Hematopoietic multipotent progenitor cell (in vitro differentiated cells): ENCODE measurements around the gene SLC29A4. TPM values are rescaled to one million over a fixed set of nuclear protein-coding genes. Genes with fewer than 3 reads are reported as not detected.
"Not testable (repeated sequence)": the region's sequence is repeated elsewhere in the genome, so short reads cannot be mapped to it uniquely, and the experiment has no call there.

Source experiments
- DNase-seq, 3 donors: peaks; one replicate each; pipeline ENCODE4 v3.0.0-alpha.2; 2011 to 2015; ENCODE audit warnings: low read depth in 2 of 3, low spot score in 2 of 3
- total RNA-seq: library from RNA; depleted of rRNA; stranded (reverse); fragments of >200 nt; gene quantifications from one replicate; pipeline ENCODE4 v1.2.3, GENCODE V29; 2012

The SLC29A4 gene
- total RNA-seq, 1 donor, result 1.3 TPM

GRCh38 chr7:5320391-5320790 is 37.6 kb downstream of the SLC29A4 start:
- no peak for DNase-seq

DNA sequence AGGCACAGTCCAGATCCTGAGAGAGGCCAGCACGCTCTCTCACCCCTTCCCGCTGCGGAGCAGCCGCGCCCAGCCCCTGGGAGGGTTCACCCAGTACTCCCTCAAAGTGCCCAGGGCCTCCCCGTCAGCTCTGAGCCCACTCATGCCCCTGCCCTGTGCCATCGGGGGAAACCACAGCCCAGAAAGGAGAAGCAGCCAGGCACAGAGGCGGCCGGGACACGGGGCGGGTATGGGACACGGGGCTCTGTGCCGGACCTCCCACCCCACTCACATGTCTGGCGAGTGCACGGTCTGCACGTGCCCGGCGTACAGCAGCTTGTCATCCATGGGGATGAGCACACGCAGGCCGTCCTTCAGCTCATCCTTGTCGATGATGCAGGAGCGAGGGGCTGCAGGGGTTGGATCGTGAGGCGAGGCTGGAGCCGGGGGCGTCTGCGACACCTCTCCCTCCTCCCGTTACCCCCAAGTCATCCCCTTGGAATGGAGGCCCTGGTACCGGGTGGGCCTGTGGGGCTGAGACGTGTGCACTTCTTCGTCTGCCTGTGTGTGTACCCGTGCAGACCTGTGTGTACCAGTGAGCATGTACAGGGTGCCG is 38.2 kb downstream of the SLC29A4 start:
- no peak for DNase-seq

DNA sequence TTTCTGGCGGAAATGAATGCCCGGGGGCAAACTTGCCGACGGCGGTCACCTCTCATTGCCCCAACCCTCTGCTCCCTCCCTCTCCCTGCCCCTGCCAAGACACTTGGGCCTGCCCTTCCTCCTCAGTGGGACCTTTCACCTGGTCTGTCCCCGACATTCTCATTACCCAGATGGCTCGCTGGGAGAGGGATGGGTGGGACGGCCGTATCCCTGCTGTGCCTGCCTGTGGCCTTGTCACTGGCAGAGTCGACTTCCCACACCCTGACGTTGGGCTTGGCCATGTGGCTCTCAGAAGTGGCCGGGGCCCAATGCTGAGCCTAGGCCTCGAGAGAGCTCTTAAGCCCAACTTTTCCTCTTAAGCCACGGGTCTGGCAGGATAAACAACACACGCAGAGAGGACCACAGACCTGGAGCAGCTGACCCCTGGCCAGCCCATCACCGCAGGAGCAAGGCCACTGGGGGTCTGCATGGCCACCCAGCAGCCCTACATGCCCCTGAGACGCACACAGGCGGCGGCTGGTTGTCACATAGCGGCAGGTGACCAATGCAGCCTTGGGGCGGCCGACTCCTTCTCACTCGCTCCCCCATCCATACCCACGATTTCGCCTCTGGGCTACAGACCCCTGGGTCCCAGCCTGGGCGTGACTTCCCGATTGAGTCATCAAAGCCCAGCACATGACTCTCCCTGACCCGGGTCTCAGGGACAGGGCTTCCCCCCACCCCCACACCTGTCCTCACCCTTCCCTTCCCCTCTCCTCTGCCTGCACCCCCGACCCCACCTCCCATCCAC is 40.1 kb downstream of the SLC29A4 start:
- DNase-seq, result no peak

- not testable (repeated sequence) for DNase-seq
Observed at GRCh38 chr7:5323800-5324781, 41.3 kb downstream of the SLC29A4 start.

- DNase-seq, result no peak
Observed at GRCh38 chr7:5324961-5325360, 42.2 kb downstream of the SLC29A4 start.

- no peak for DNase-seq
Observed at GRCh38 chr7:5330288-5330687, 47.5 kb downstream of the SLC29A4 start.

DNA sequence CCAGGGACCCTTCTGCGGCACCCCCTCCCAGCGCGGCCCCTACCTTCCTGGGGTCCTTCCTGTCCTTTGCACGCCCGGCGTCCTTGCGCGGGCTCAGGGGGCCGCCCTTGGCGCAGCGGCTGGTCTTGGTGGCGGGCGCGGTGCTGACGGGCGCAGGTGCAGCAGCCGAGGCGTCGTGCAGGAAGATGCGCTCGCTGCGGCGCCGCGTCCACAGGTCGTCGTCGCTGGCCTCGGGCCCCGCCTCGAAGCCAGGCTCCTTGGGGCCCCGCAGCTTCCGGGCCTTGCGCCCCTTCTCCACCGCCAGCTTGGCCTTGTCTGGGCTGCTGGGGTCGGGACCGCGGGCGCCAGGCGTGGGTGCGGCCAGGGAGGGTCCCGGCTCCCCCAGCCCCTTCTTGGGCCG is 49.8 kb downstream of the SLC29A4 start:
- DNase-seq, result no peak

DNA sequence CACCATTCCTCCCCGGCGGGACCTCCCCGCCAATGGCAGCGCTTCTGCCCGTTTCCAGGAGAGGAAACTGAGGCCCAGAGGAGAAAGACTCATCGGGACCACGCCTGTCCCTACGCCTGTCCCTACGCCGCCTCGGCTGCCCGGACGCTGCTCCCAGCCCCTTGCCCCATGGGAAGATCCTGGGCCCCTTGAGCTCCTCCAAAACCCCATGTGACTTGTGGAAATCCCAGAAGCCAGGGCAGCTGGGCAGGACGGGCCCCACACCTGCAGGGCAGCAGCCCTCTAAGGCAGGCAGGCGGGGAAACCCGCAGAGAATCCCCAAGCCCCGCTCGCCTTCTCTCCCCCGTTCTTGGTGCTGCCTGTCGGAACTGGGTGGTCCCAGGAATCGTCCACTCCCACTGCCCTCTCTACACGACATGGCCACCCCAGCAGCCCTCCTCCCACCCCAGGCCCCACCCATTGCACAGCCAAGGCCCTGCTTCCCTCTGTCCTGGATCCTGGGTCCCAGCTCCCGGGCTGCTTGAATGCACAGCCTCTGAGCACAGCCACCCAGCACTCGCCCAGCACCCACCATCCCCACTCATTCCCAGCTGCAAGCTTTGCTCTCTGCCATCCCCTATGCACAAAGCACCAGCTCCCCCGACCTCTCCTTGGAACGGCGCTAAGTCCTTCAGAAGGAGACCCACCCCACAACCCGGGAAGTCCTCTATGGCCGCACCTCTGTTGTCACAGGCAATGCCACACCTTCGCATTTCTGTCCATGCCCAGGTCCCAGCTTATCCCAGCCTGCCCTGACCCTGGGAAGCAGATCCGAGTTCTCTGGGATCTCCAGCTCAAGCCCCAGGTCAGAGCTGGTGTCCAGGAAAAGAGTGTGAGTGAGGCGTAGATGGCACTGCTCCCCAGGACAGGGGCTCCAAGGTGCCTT is 50.6 kb downstream of the SLC29A4 start:
- no peak for DNase-seq

GRCh38 chr7:5334671-5335070 is 51.9 kb downstream of the SLC29A4 start:
- no peak for DNase-seq

DNA sequence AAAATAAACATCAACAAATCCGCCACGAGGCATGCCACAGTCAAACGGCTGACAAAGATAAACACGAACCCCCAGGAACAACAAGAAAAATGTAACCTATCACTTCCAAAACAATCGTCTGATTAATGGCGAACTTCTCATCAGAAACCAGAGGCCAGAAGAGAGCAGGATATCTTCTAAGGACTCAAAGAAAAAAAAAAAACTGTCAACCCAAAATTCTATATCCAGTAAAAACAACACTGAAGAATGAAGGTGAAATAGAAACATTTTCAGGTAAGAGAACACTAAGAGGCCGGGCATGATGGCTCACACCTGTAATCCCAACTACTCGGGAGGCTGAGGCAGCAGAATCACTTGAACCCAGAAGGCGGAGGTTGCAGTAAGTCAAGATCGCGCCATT is 54.3 kb downstream of the SLC29A4 start:
- DNase-seq, result peak in 1 of 3 donors; percentile 41

GRCh38 chr7:5339955-5340354 is 57.2 kb downstream of the SLC29A4 start:
- no peak for DNase-seq

DNA sequence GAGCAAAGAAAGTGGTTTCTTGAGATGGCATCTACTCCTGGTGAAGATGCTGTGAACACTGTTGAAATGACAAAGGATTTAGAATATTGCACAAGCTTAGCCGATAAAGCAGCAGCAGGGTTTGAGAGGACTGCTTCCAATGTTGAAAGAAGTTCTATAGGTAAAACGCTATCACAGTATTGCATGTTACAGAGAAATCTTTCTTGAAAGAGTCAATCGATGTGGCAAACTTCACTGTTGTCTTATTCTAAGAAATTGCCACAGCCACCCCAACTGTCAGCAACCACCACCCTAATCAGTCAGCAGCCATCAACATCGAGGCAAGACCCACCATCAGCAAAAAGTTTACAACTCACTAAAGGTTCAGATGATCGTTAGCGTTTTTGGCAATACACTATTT is 59.9 kb downstream of the SLC29A4 start:
- no peak for DNase-seq

- DNase-seq, result no peak
Observed at GRCh38 chr7:5343884-5344283, 61.1 kb downstream of the SLC29A4 start.

DNA sequence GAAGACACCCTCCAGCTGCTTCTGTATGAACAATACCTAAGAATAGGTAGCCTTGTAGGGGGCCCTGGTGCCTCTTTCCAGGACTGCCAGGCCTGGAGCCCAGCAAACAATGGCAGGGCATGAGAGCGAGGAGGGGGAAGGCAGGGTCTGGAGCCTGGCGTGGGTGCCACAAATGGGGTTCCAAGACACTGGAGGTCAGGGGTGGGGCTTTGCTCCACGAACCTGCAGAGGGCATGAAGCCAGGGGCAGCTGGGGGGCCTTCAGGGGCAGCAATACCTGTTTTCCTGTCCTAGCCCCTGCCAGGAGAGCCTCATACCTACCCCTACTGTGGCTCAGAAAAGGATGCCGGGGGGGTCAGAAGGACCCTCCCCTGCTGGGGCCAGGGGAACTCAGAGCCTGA is 61.6 kb downstream of the SLC29A4 start:
- DNase-seq, result no peak

GRCh38 chr7:5345171-5345570 is 62.4 kb downstream of the SLC29A4 start:
- DNase-seq, result no peak

- no peak for DNase-seq
Observed at GRCh38 chr7:5345671-5346070, 62.9 kb downstream of the SLC29A4 start.

GRCh38 chr7:5348134-5349004 is 65.6 kb downstream of the SLC29A4 start:
- DNase-seq, result no peak

- DNase-seq, result no peak
Observed at GRCh38 chr7:5349005-5349380, 66.2 kb downstream of the SLC29A4 start.

DNA sequence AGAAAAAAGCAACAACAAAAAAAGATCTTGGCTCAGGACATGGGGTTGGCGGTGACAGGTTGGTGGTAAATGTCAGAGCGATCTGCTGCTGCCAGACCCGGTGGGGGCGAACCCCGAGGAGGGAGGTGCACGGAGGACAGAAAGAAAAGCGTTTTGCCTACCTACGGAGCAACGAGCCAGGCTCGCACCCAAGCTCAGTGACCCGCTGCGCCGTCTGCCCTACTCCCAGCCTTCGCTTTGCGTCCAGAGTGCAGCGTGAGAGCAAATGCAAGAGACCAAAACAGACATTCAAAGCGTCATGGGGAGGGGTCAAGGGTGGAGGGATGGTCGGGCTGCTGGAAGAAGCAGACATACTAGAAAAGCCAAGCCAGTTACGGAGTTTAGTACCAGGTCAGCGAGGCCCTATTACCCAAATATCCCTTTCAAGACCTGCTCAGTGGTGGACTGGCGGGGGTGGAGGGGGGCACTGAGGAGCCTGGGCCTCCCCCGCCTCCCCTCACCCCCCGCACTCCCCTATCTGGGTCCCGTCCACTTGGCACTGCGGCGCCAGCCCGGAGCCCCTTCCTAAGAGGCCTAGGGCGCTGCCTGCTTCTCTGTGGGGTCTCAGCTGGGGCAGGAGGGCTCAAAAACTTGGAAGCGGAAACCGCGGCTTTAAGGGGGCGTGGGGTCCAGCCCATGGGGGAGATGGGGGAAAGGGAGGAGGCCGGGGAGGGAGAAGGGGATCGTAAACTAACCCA is 66.9 kb downstream of the SLC29A4 start:
- DNase-seq, result no peak
